OCI-LY7 (cell line): ENCODE measurements around the gene GPR146. TPM values are rescaled to one million over a fixed set of nuclear protein-coding genes. Genes with fewer than 3 reads are reported as not detected.

Experiments
- BruUV-seq: library from RNA; stranded (reverse); fragments of 400-500 nt; replicated peaks from 2 replicates; lab custom pipeline; 2021; lab: Mats Ljungman, UMichigan
- CTCF ChIA-PET: fragments of 300-600 bp; sonication (Branson Sonifier 250); formaldehyde crosslinking; loops from one replicate; lab custom pipeline; 2022; ENCODE audit warnings: antibody characterized with exemption; ENCODE audit not compliant: unreplicated experiment; lab: Charles Lee
- POLR2A ChIA-PET: fragments of 300-600 bp; sonication (Branson Sonifier 250); formaldehyde crosslinking; loops from one replicate; lab custom pipeline; 2022; ENCODE audit warnings: antibody characterized with exemption; lab: Charles Lee
- DNase-seq: peaks from one replicate; pipeline ENCODE4 v3.0.0-alpha.2; 2015; ENCODE audit warnings: low spot score
- H2AFZ ChIP-seq: fragments of 200-600 bp; sonication (generic), shearing (Covaris generic); 2 replicates; pipeline ENCODE4 v1.6.1; 2014; ENCODE audit warnings: mild to moderate bottlenecking, antibody characterized with exemption, low read length, moderate library complexity
- H3K27ac ChIP-seq: fragments of 200-600 bp; sonication (generic); 2 replicates; pipeline ENCODE4 v1.5.1; 2014; ENCODE audit warnings: mixed run types, low read depth, mild to moderate bottlenecking, moderate library complexity, low read length, inconsistent platforms; ENCODE audit not compliant: poor library complexity, severe bottlenecking
- H3K36me3 ChIP-seq: fragments of 200-600 bp; sonication (generic); 2 replicates; pipeline ENCODE4 v1.6.1; 2014; ENCODE audit warnings: mild to moderate bottlenecking, antibody characterized with exemption, low read length, moderate library complexity, mixed read lengths; ENCODE audit not compliant: insufficient read depth
- H3K4me1 ChIP-seq: fragments of 200-600 bp; sonication (generic); 2 replicates; pipeline ENCODE4 v1.5.1; 2014; ENCODE audit warnings: mild to moderate bottlenecking, low read length; ENCODE audit not compliant: insufficient read depth, poor library complexity, severe bottlenecking
- H3K4me2 ChIP-seq: fragments of 200-600 bp; sonication (generic); 2 replicates; pipeline ENCODE4 v1.6.1; 2014; ENCODE audit warnings: mild to moderate bottlenecking, low read length
- H3K4me3 ChIP-seq: fragments of 200-600 bp; sonication (generic); 2 replicates; pipeline ENCODE4 v1.5.1; 2014; ENCODE audit warnings: mild to moderate bottlenecking, low read depth, low read length; ENCODE audit not compliant: poor library complexity, severe bottlenecking
- H3K79me2 ChIP-seq: fragments of 200-600 bp; sonication (generic); 2 replicates; pipeline ENCODE4 v1.6.1; 2016; ENCODE audit warnings: low read depth, mild to moderate bottlenecking, low read length, moderate library complexity, mixed read lengths; ENCODE audit not compliant: insufficient read depth
- H3K9me2 ChIP-seq: fragments of 200-600 bp; sonication (generic); 2 replicates; pipeline ENCODE4 v1.6.1; 2016; ENCODE audit warnings: mild to moderate bottlenecking, low read length, mixed read lengths; ENCODE audit not compliant: insufficient read depth
- H3K9me3 ChIP-seq: fragments of 200-600 bp; sonication (generic); 2 replicates; pipeline ENCODE4 v1.6.1; 2014; ENCODE audit warnings: mild to moderate bottlenecking, mixed run types, low read length, mixed read lengths
- H4K20me1 ChIP-seq: fragments of 200-600 bp; sonication (generic); 2 replicates; pipeline ENCODE4 v1.6.1; 2014; ENCODE audit warnings: mild to moderate bottlenecking, antibody characterized with exemption, low read length, moderate library complexity, mixed read lengths; ENCODE audit not compliant: insufficient read depth
- EZH2phosphoT487 ChIP-seq: fragments of 200-600 bp; sonication (generic); IDR thresholded peaks from 2 replicates; pipeline ENCODE4 v1.6.1; 2018; ENCODE audit warnings: low read depth, borderline replicate concordance, mild to moderate bottlenecking, mixed run types, antibody characterized with exemption, low read length, moderate library complexity, mixed read lengths
- intact Hi-C: fragments of 100-400 bp; cut with micrococcal nuclease; formaldehyde crosslinking; loops from one replicate; pipeline ENCODE4 v1.10.0; 2022; ENCODE audit not compliant: unreplicated experiment
- total RNA-seq, 2 experiments: library from RNA; depleted of rRNA in 1 of 2; stranded (reverse); fragments of >200 nt in 1 of 2; shearing (Covaris generic) in 1 of 2; gene quantifications; 2 replicates each; pipeline ENCODE4 v1.2.3, GENCODE V29; 2014 to 2022
- TF ChIP-seq, protein P1 (sequence below): fragments of 200-600 bp; sonication (generic); conservative IDR thresholded peaks from 2 replicates; pipeline ENCODE4 v1.5.1; 2014; ENCODE audit warnings: mild to moderate bottlenecking, antibody characterized with exemption, low read length, moderate library complexity, mixed read lengths

GPR146 gene
- total RNA-seq, 2 experiments from 2014 or later = 0.95 to 3.3 TPM

GRCh38 chr7:1090686-1091643, 46.6 kb downstream of the GPR146 start:
- Histone ChIP-seq H3K36me3 (peaks cover 66% of the 10 kb centered on the region), H3K9me3 (no peaks in the 10 kb centered on the region), H3K4me2 (no peak overlapping the region), H3K27ac (no peak overlapping the region), H3K4me3 (no peak overlapping the region), H3K4me1 (peaks cover 35% of the 10 kb centered on the region), H3K9me2 (no peaks in the 10 kb centered on the region), H2AFZ (no peak overlapping the region), H4K20me1 (no peaks in the 10 kb centered on the region), H3K79me2 (peaks cover 28% of the 10 kb centered on the region)
- POLR2A ChIA-PET = interaction anchor here (0.9 kb wide), 1 partner anchor 45 kb away, joined by 3 read pairs; no protein-coding TSS in a partner anchor
- TF ChIP-seq, protein P1, sequence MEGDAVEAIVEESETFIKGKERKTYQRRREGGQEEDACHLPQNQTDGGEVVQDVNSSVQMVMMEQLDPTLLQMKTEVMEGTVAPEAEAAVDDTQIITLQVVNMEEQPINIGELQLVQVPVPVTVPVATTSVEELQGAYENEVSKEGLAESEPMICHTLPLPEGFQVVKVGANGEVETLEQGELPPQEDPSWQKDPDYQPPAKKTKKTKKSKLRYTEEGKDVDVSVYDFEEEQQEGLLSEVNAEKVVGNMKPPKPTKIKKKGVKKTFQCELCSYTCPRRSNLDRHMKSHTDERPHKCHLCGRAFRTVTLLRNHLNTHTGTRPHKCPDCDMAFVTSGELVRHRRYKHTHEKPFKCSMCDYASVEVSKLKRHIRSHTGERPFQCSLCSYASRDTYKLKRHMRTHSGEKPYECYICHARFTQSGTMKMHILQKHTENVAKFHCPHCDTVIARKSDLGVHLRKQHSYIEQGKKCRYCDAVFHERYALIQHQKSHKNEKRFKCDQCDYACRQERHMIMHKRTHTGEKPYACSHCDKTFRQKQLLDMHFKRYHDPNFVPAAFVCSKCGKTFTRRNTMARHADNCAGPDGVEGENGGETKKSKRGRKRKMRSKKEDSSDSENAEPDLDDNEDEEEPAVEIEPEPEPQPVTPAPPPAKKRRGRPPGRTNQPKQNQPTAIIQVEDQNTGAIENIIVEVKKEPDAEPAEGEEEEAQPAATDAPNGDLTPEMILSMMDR = no peak
- no peak for TF ChIP-seq EZH2phosphoT487
- DNase-seq = no peak
- no TSS peak for BruUV-seq
- CTCF ChIA-PET = no interaction called here
- intact Hi-C loops = no loop called here

- no peak for TF ChIP-seq EZH2phosphoT487
- TF ChIP-seq, protein P1 = no peak
- Histone ChIP-seq H3K9me3 (no peaks in the 10 kb centered on the region), H3K36me3 (peaks cover 66% of the 10 kb centered on the region), H4K20me1 (no peaks in the 10 kb centered on the region), H3K27ac (no peak overlapping the region), H3K4me3 (no peak overlapping the region), H3K4me1 (peaks cover 28% of the 10 kb centered on the region), H2AFZ (no peak overlapping the region), H3K9me2 (no peaks in the 10 kb centered on the region), H3K4me2 (no peak overlapping the region), H3K79me2 (peaks cover 28% of the 10 kb centered on the region)
- BruUV-seq = no TSS peak
- ChIA-PET CTCF (interaction anchor here (0.7 kb wide), 1 partner anchor 84 kb away, joined by 4 read pairs; no protein-coding TSS in a partner anchor), POLR2A (interaction anchor here (0.9 kb wide), 1 partner anchor 45 kb away, joined by 3 read pairs; no protein-coding TSS in a partner anchor)
- no peak for DNase-seq
- intact Hi-C loops = no loop called here
Measured at GRCh38 chr7:1091644-1092027, 47.3 kb downstream of the GPR146 start.
